Mesenchymal stem cell (in vitro differentiated cells and primary cell): Measurements from ENCODE around the gene JAK2.

Experiments
- DNase-seq: peaks from one replicate; pipeline ENCODE4 v3.0.0-alpha.2; 2013
- H2AFZ ChIP-seq: one replicate; pipeline ENCODE4 v1.6.1; 2013; ENCODE audit warnings: low read depth, mild to moderate bottlenecking, control low read depth, inconsistent platforms, low read length, moderate library complexity
- H2AK5ac ChIP-seq: 2 replicates; pipeline ENCODE4 v1.6.1; 2013; ENCODE audit warnings: low read length, moderate library complexity, mild to moderate bottlenecking, inconsistent platforms; ENCODE audit not compliant: severe bottlenecking
- H2BK120ac ChIP-seq: one replicate; pipeline ENCODE4 v1.6.1; 2013; ENCODE audit warnings: low read depth, mild to moderate bottlenecking, inconsistent platforms, low read length, moderate library complexity
- H2BK12ac ChIP-seq, 2 experiments: one replicate each; pipeline ENCODE4 v1.6.1; 2013; ENCODE audit warnings: inconsistent platforms in 2 of 2, low read length in 2 of 2, mild to moderate bottlenecking in 2 of 2, moderate library complexity in 2 of 2, control low read depth in 1 of 2
- H2BK15ac ChIP-seq: one replicate; pipeline ENCODE4 v1.6.1; 2013; ENCODE audit warnings: mild to moderate bottlenecking, low read depth, inconsistent platforms; ENCODE audit not compliant: poor library complexity, severe bottlenecking
- H2BK5ac ChIP-seq: 2 replicates; pipeline ENCODE4 v1.6.1; 2013; ENCODE audit warnings: low read depth, mild to moderate bottlenecking, low read length, control low read depth, inconsistent platforms; ENCODE audit not compliant: poor library complexity, severe bottlenecking
- H3K14ac ChIP-seq, 2 experiments: one replicate each; pipeline ENCODE4 v1.6.1; 2013; ENCODE audit warnings: inconsistent platforms in 2 of 2, low read length in 2 of 2, control low read depth in 1 of 2, mild to moderate bottlenecking in 1 of 2, moderate library complexity in 1 of 2
- H3K18ac ChIP-seq, 2 experiments: one replicate each; pipeline ENCODE4 v1.6.1; 2013; ENCODE audit warnings: inconsistent platforms in 2 of 2, low read length in 2 of 2, control low read depth in 1 of 2, low read depth in 1 of 2, mild to moderate bottlenecking in 1 of 2
- H3K23ac ChIP-seq, 2 experiments: one replicate each; pipeline ENCODE4 v1.6.1; 2013; ENCODE audit warnings: inconsistent platforms in 2 of 2, low read length in 2 of 2, mild to moderate bottlenecking in 2 of 2, moderate library complexity in 2 of 2, control low read depth in 1 of 2
- H3K27ac ChIP-seq: 2 replicates; pipeline ENCODE4 v1.5.1; 2013; ENCODE audit warnings: mild to moderate bottlenecking, moderate library complexity, low read length, control low read depth, inconsistent platforms; ENCODE audit not compliant: poor library complexity, severe bottlenecking
- H3K27me3 ChIP-seq, 2 experiments: 2 replicates each; pipeline versions ENCODE4 v1.6.1 to v1.7.0; 2013; ENCODE audit warnings: low read length in 2 of 2, mild to moderate bottlenecking in 2 of 2, moderate library complexity in 2 of 2, control low read depth in 1 of 2, inconsistent platforms in 1 of 2; ENCODE audit not compliant: control insufficient read depth in 1 of 2, insufficient read depth in 1 of 2
- H3K36me3 ChIP-seq, 2 experiments: 2 replicates each; pipeline versions ENCODE4 v1.6.1 to v1.7.0; 2013; ENCODE audit warnings: low read length in 2 of 2, control low read depth in 1 of 2, inconsistent platforms in 1 of 2, low read depth in 1 of 2, mild to moderate bottlenecking in 1 of 2; ENCODE audit not compliant: insufficient read depth in 2 of 2, control insufficient read depth in 1 of 2
- H3K4ac ChIP-seq, 2 experiments: one replicate each; pipeline ENCODE4 v1.6.1; 2013; ENCODE audit warnings: inconsistent platforms in 2 of 2, low read length in 2 of 2, mild to moderate bottlenecking in 2 of 2, moderate library complexity in 2 of 2, control low read depth in 1 of 2, low read depth in 1 of 2
- H3K4me1 ChIP-seq: 2 replicates; pipeline ENCODE4 v1.6.1; 2013; ENCODE audit warnings: low read depth, low read length, control low read depth; ENCODE audit not compliant: control insufficient read depth, insufficient read depth
- H3K4me2 ChIP-seq: 2 replicates; pipeline ENCODE4 v1.6.1; 2013; ENCODE audit warnings: low read length, mild to moderate bottlenecking, inconsistent platforms; ENCODE audit not compliant: poor library complexity, severe bottlenecking
- H3K4me3 ChIP-seq, 2 experiments: 2 replicates each; pipeline versions ENCODE4 v1.5.1 to v1.7.0; 2013; ENCODE audit warnings: low read length in 2 of 2, mild to moderate bottlenecking in 2 of 2, control low read depth in 1 of 2, low read depth in 1 of 2; ENCODE audit not compliant: insufficient read depth in 1 of 2
- H3K79me1 ChIP-seq: replicated peaks from 2 replicates; pipeline ENCODE4 v1.6.1; 2013; ENCODE audit warnings: mild to moderate bottlenecking, control low read depth, low read length, inconsistent platforms; ENCODE audit not compliant: poor library complexity, severe bottlenecking
- H3K9ac ChIP-seq: 2 replicates; pipeline ENCODE4 v1.7.0; 2013; ENCODE audit warnings: mild to moderate bottlenecking, low read length, moderate library complexity
- H3K9me3 ChIP-seq: 2 replicates; pipeline ENCODE4 v1.7.0; 2013; ENCODE audit warnings: mild to moderate bottlenecking, low read length; ENCODE audit not compliant: control insufficient read depth
- H4K8ac ChIP-seq: one replicate; pipeline ENCODE4 v1.6.1; 2013; ENCODE audit warnings: inconsistent platforms, mild to moderate bottlenecking, low read length, moderate library complexity
- H4K91ac ChIP-seq: one replicate; pipeline ENCODE4 v1.6.1; 2013; ENCODE audit warnings: mild to moderate bottlenecking, low read length, inconsistent platforms
- WGBS: methylation state at CpG from one replicate; pipeline ENCODE4 v1.1.7; 2013; ENCODE audit warnings: mixed read lengths; 5-methylcytosine and 5-hydroxymethylcytosine counted together

JAK2 gene

GRCh38 chr9:4997631-4998030, 12.6 kb downstream of the JAK2 start:
- H2BK12ac ChIP-seq = no peak overlapping the region
- H3K4me1 ChIP-seq = no peaks in the 10 kb centered on the region
- H3K9ac ChIP-seq = no peak overlapping the region
- no peak overlapping the region for H3K18ac ChIP-seq
- no peak overlapping the region for H3K4ac ChIP-seq
- H3K79me1 ChIP-seq = peaks cover 17% of the 10 kb centered on the region
- no peak for DNase-seq
- no peak overlapping the region for H4K8ac ChIP-seq
- H4K91ac ChIP-seq = no peak overlapping the region
- no peak overlapping the region for H2BK120ac ChIP-seq
- peaks cover 4% of the 10 kb centered on the region for H3K9me3 ChIP-seq
- peak overlapping the region in 1 of 2 experiments; percentile 52 for H3K4me3 ChIP-seq
- no peak overlapping the region for H2AK5ac ChIP-seq
- no peak overlapping the region for H3K23ac ChIP-seq
- no peak overlapping the region for H2AFZ ChIP-seq
- no peaks in the 10 kb centered on the region for H3K27me3 ChIP-seq
- H3K14ac ChIP-seq = no peak overlapping the region
- H3K36me3 ChIP-seq = peaks cover 0 to 15% of the 10 kb centered on the region in 2 experiments
- H3K4me2 ChIP-seq = no peak overlapping the region
- H2BK15ac ChIP-seq = no peak overlapping the region
- H2BK5ac ChIP-seq = no peak overlapping the region
- no peak overlapping the region for H3K27ac ChIP-seq

- H2AK5ac ChIP-seq = no peak overlapping the region
- H3K14ac ChIP-seq = no peak overlapping the region
- H2BK5ac ChIP-seq = no peak overlapping the region
- H3K9ac ChIP-seq = peak overlapping the region; percentile 43
- H3K4ac ChIP-seq = no peak overlapping the region
- H2BK120ac ChIP-seq = no peak overlapping the region
- H3K36me3 ChIP-seq = peaks cover 0 to 9% of the 10 kb centered on the region in 2 experiments
- peaks cover 4% of the 10 kb centered on the region for H3K79me1 ChIP-seq
- H3K4me2 ChIP-seq = no peak overlapping the region
- H4K91ac ChIP-seq = no peak overlapping the region
- DNase-seq = no peak
- no peak overlapping the region for H4K8ac ChIP-seq
- no peak overlapping the region for H3K4me3 ChIP-seq
- H2BK15ac ChIP-seq = no peak overlapping the region
- H3K27me3 ChIP-seq = no peaks in the 10 kb centered on the region
- H3K18ac ChIP-seq = no peak overlapping the region
- no peaks in the 10 kb centered on the region for H3K9me3 ChIP-seq
- no peak overlapping the region for H3K23ac ChIP-seq
- no peak overlapping the region for H3K27ac ChIP-seq
- no peak overlapping the region for H2AFZ ChIP-seq
- H2BK12ac ChIP-seq = no peak overlapping the region
- no CpG with 5 or more reads among the region's 1 CpG for WGBS
- H3K4me1 ChIP-seq = no peaks in the 10 kb centered on the region
Measured at GRCh38 chr9:5002811-5003210, 17.7 kb downstream of the JAK2 start.

GRCh38 chr9:5004481-5004880, 19.4 kb downstream of the JAK2 start:
- H3K4me1 ChIP-seq = no peaks in the 10 kb centered on the region
- H2AFZ ChIP-seq = no peak overlapping the region
- no peak overlapping the region for H3K9ac ChIP-seq
- no peaks in the 10 kb centered on the region for H3K9me3 ChIP-seq
- DNase-seq = no peak
- no peak overlapping the region for H4K8ac ChIP-seq
- no peak overlapping the region for H4K91ac ChIP-seq
- H3K4ac ChIP-seq = no peak overlapping the region
- no peak overlapping the region for H3K18ac ChIP-seq
- H3K79me1 ChIP-seq = peaks cover 4% of the 10 kb centered on the region
- no peak overlapping the region for H3K4me2 ChIP-seq
- no peak overlapping the region for H2BK12ac ChIP-seq
- H2BK5ac ChIP-seq = no peak overlapping the region
- H3K4me3 ChIP-seq = no peak overlapping the region
- H3K23ac ChIP-seq = no peak overlapping the region
- no peak overlapping the region for H2BK15ac ChIP-seq
- H3K36me3 ChIP-seq = peaks cover 0 to 9% of the 10 kb centered on the region in 2 experiments
- no peaks in the 10 kb centered on the region for H3K27me3 ChIP-seq
- H3K27ac ChIP-seq = no peak overlapping the region
- no peak overlapping the region for H2BK120ac ChIP-seq
- H3K14ac ChIP-seq = no peak overlapping the region
- H2AK5ac ChIP-seq = no peak overlapping the region

GRCh38 chr9:5008202-5008601, 23.1 kb downstream of the JAK2 start:
- Histone ChIP-seq H3K79me1 (peaks cover 16% of the 10 kb centered on the region), H3K27me3 (no peaks in the 10 kb centered on the region), H2AK5ac (no peak overlapping the region), H3K9ac (no peak overlapping the region), H3K14ac (no peak overlapping the region), H3K9me3 (no peaks in the 10 kb centered on the region), H3K4me2 (no peak overlapping the region), H3K4ac (no peak overlapping the region), H2BK15ac (no peak overlapping the region), H3K18ac (no peak overlapping the region), H3K36me3 (peaks cover 0 to 9% of the 10 kb centered on the region in 2 experiments), H3K27ac (no peak overlapping the region), H4K8ac (no peak overlapping the region), H2BK5ac (no peak overlapping the region), H3K4me3 (no peak overlapping the region), H2AFZ (no peak overlapping the region), H4K91ac (no peak overlapping the region), H3K23ac (no peak overlapping the region), H2BK120ac (no peak overlapping the region), H3K4me1 (no peaks in the 10 kb centered on the region), H2BK12ac (no peak overlapping the region)
- no peak for DNase-seq
